Smooth muscle cell (in vitro differentiated cells): ENCODE data around the gene BSDC1. TPM values are rescaled to one million over a fixed set of nuclear protein-coding genes. Genes with fewer than 3 reads are reported as not detected.

Source experiments
- DNase-seq: peaks from one replicate; lab custom pipeline; 2025; ENCODE audit not compliant: unreplicated experiment; lab: John Stamatoyannopoulos, UW
- H2AFZ ChIP-seq: fragments of 200-600 bp; sonication (generic); 2 replicates; pipeline ENCODE4 v1.6.0; 2016; ENCODE audit warnings: antibody characterized with exemption, low read depth, mild to moderate bottlenecking
- H3F3A ChIP-seq: fragments of 200-600 bp; sonication (generic); 2 replicates; pipeline ENCODE4 v1.6.0; 2017; ENCODE audit warnings: antibody characterized with exemption, low read depth
- H3K27ac ChIP-seq: fragments of 200-600 bp; sonication (generic); 2 replicates; pipeline ENCODE4 v1.5.1; 2016; ENCODE audit warnings: low read depth, mild to moderate bottlenecking
- H3K27me3 ChIP-seq: fragments of 200-600 bp; sonication (generic); 2 replicates; pipeline ENCODE4 v1.6.1; 2016; ENCODE audit warnings: low read depth, mild to moderate bottlenecking
- H3K36me3 ChIP-seq: fragments of 200-600 bp; sonication (generic); 2 replicates; pipeline ENCODE4 v1.5.1; 2016; ENCODE audit warnings: low read depth
- H3K4me1 ChIP-seq: fragments of 200-600 bp; sonication (generic); 2 replicates; pipeline ENCODE4 v1.5.1; 2016; ENCODE audit warnings: low read depth
- H3K4me2 ChIP-seq: fragments of 200-600 bp; sonication (generic); 2 replicates; pipeline ENCODE4 v1.6.0; 2016; ENCODE audit warnings: mild to moderate bottlenecking
- H3K4me3 ChIP-seq: fragments of 200-600 bp; sonication (generic); 2 replicates; pipeline ENCODE4 v1.5.1; 2016; ENCODE audit warnings: mild to moderate bottlenecking
- H3K79me2 ChIP-seq: fragments of 200-600 bp; sonication (generic); 2 replicates; pipeline ENCODE4 v1.6.0; 2016; ENCODE audit warnings: low read depth, mild to moderate bottlenecking
- H3K9ac ChIP-seq: fragments of 200-600 bp; sonication (generic); 2 replicates; pipeline ENCODE4 v1.6.0; 2016; ENCODE audit warnings: low read depth
- H3K9me3 ChIP-seq: fragments of 200-600 bp; sonication (generic); replicated peaks from 2 replicates; pipeline ENCODE4 v1.5.1; 2016; ENCODE audit warnings: low read depth
- H4K20me1 ChIP-seq: fragments of 200-600 bp; sonication (generic); 2 replicates; pipeline ENCODE4 v1.6.0; 2016; ENCODE audit warnings: low read depth
- CTCF ChIP-seq: fragments of 200-600 bp; sonication (generic); IDR thresholded peaks from 2 replicates; pipeline ENCODE4 v1.5.1; 2017; ENCODE audit warnings: borderline replicate concordance, mild to moderate bottlenecking, antibody characterized with exemption; ENCODE audit not compliant: insufficient read depth, poor library complexity, severe bottlenecking
- WGBS: methylation state at CpG from one replicate; pipeline ENCODE4 v1.1.7; 2016; ENCODE audit warnings: low lambda C conversion rate; 5-methylcytosine and 5-hydroxymethylcytosine counted together
- polyA plus RNA-seq: library from polyadenylated mRNA; unstranded; fragments of >200 nt; fragmentation: Nextera tagmentation; extraction: Ambion mirVana; gene quantifications from 2 replicates; pipeline ENCODE4 v1.2.1, GENCODE V29; 2016
- total RNA-seq: library from RNA; depleted of rRNA; stranded (reverse); fragments of >200 nt; gene quantifications from 2 replicates; pipeline ENCODE4 v1.2.3, GENCODE V29; 2014

The BSDC1 gene
- total and polyA plus RNA-seq, 2 experiments from 2014 or later = 45.4 to 57.3 TPM

DNA sequence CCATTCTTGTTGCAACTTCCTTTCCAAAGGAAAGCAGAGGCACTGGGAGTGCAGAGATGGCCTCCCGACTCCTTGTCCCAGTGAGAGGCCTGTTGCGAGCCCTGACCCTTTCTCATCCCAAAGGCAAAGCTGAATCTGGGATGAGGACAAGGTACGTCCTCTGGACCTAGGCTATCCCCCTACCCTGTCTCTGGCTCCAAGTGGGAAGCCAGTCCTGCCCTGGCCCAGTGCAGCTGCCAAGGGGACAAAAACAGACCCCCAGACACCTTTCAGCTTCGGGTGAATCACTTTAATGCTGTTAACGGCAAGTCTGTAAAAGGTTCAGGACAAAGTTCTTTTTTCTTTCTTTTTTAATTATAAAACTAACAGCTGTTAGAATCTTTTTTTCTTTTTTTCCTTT is 29.4 kb downstream of the BSDC1 start:
- Histone ChIP-seq H3K9ac (no peak overlapping the region), H3K4me2 (no peak overlapping the region), H3K27ac (no peak overlapping the region), H3K36me3 (no peaks in the 10 kb centered on the region), H3K79me2 (no peaks in the 10 kb centered on the region), H3K9me3 (no peaks in the 10 kb centered on the region), H2AFZ (no peak overlapping the region), H3K4me1 (peaks cover 14% of the 10 kb centered on the region), H3K27me3 (no peaks in the 10 kb centered on the region), H3K4me3 (no peak overlapping the region), H4K20me1 (no peaks in the 10 kb centered on the region), H3F3A (peaks cover 2% of the 10 kb centered on the region)
- WGBS = 95% methylated on average over 5 of the region's 5 CpGs
- DNase-seq = no peak
- TF ChIP-seq CTCF = no peak

DNA sequence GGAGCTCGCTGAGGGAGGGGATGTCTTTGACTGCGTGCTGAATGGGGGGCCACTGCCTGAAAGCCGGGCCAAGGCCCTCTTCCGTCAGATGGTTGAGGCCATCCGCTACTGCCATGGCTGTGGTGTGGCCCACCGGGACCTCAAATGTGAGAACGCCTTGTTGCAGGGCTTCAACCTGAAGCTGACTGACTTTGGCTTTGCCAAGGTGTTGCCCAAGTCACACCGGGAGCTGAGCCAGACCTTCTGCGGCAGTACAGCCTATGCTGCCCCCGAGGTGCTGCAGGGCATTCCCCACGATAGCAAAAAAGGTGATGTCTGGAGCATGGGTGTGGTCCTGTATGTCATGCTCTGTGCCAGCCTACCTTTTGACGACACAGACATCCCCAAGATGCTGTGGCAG is 30.5 kb downstream of the BSDC1 start:
- H3K4me3 ChIP-seq = no peak overlapping the region
- TF ChIP-seq CTCF = no peak
- H3K4me2 ChIP-seq = no peak overlapping the region
- no peak overlapping the region for H3K27ac ChIP-seq
- no peaks in the 10 kb centered on the region for H3K27me3 ChIP-seq
- H4K20me1 ChIP-seq = no peaks in the 10 kb centered on the region
- WGBS = 96% methylated on average over 12 of the region's 12 CpGs
- H3K9ac ChIP-seq = no peak overlapping the region
- no peak overlapping the region for H2AFZ ChIP-seq
- H3K79me2 ChIP-seq = no peaks in the 10 kb centered on the region
- no peaks in the 10 kb centered on the region for H3K36me3 ChIP-seq
- DNase-seq = no peak
- peaks cover 14% of the 10 kb centered on the region for H3K4me1 ChIP-seq
- H3K9me3 ChIP-seq = no peaks in the 10 kb centered on the region
- H3F3A ChIP-seq = peaks cover 6% of the 10 kb centered on the region

- H4K20me1 ChIP-seq = no peaks in the 10 kb centered on the region
- TF ChIP-seq CTCF = no peak
- no peak within 1 kb of the TSS for H2AFZ ChIP-seq
- no peaks in the 10 kb centered on the region for H3K36me3 ChIP-seq
- peak within 1 kb of the TSS; percentile 39 for H3K9ac ChIP-seq
- no peaks in the 10 kb centered on the region for H3K79me2 ChIP-seq
- H3K9me3 ChIP-seq = no peaks in the 10 kb centered on the region
- H3K27ac ChIP-seq = no peak within 1 kb of the TSS
- H3F3A ChIP-seq = peaks cover 6% of the 10 kb centered on the region
- no peaks in the 10 kb centered on the region for H3K27me3 ChIP-seq
- WGBS = 72% methylated on average over 17 of the region's 17 CpGs
- H3K4me3 ChIP-seq = peak within 1 kb of the TSS; percentile 61
- peaks cover 14% of the 10 kb centered on the region for H3K4me1 ChIP-seq
- no peak for DNase-seq
- H3K4me2 ChIP-seq = peak within 1 kb of the TSS; percentile 98
Observed at GRCh38 chr1:32362474-32363313, 31.5 kb downstream of the BSDC1 start, which contains the start of the genes FAM229A and TSSK3. Gene FAM229A, minus strand, starts transcription at chr1:32362485. Its CDS starts 394 bp downstream, at chr1:32362091. Gene TSSK3, plus strand, starts transcription at chr1:32362539. Its CDS starts 163 bp downstream, at chr1:32362702.
